ENCODE measurements around the gene CD226. TPM values are rescaled to one million over a fixed set of nuclear protein-coding genes. Genes with fewer than 3 reads are reported as not detected.

Gene CD226
- total and polyA plus RNA-seq, 10 of the 15 experiments (the other 5 are each of a cell fraction or from before 2014, with no cell fraction given) = 12.9 to 68.8 (median 47.3) TPM

GRCh38 chr18:69840001-69840400 lies 107.7 kb downstream of the CD226 start:
- no peak overlapping the region for H3K9ac ChIP-seq (ENCODE audit: control insufficient read depth, insufficient read depth, low read length)
- 66% methylated on average over 11 of the region's 11 CpGs for WGBS (ENCODE audit: insufficient coverage, insufficient replicate concordance, low lambda C conversion rate, missing lambda C conversion rate)
- no peaks in the 10 kb centered on the region for H3K79me2 ChIP-seq (ENCODE audit: control insufficient read depth, insufficient read depth, low read length)
- FAIRE-seq = no peak
- SMC1A ChIA-PET (ENCODE audit: uncharacterized antibody, unreplicated experiment) = interaction anchor here (0.6 to 1.9 kb wide), 5 partner anchors 9 to 918 kb away, joined by 3 to 7 read pairs (median 3); no protein-coding TSS in a partner anchor
- no peak for TF ChIP-seq TBL1XR1 (IDR thresholded peaks at IDR 0.05; ENCODE audit: low read depth, low read length)
- no peaks in the 10 kb centered on the region for H3K4me1 ChIP-seq (ENCODE audit: control insufficient read depth, insufficient read depth, low read length)
- H3K36me3 ChIP-seq (ENCODE audit: control insufficient read depth in 2 of 2, insufficient read depth in 2 of 2, low read length in 1 of 2) = no peaks in the 10 kb centered on the region
- no peak overlapping the region for H2AFZ ChIP-seq (ENCODE audit: control insufficient read depth, low read depth, low read length)
- POLR2A ChIA-PET = no interaction called here
- no peak overlapping the region for H3K4me2 ChIP-seq (ENCODE audit: control insufficient read depth, insufficient read depth)
- CTCF ChIA-PET = interaction anchor here (0.8 to 1.9 kb wide), 3 partner anchors 10 to 13 kb away, joined by 3 to 6 read pairs (median 4); no protein-coding TSS in a partner anchor
- no peaks in the 10 kb centered on the region for H3K9me3 ChIP-seq (replicated peaks; ENCODE audit: control insufficient read depth, insufficient read depth, low read length)
- in situ Hi-C loops (cut with MboI) = no loop called here
- BruUV-seq (replicated peaks) = no TSS peak
- H3K4me3 ChIP-seq = no peak overlapping the region
- H3K27me3 ChIP-seq (replicated peaks in 1 of 2; ENCODE audit: control insufficient read depth in 2 of 2, insufficient read depth in 2 of 2, low read length in 1 of 2) = no peaks in the 10 kb centered on the region
- no peak overlapping the region for H3K27ac ChIP-seq (ENCODE audit: control insufficient read depth, insufficient read depth)
- no peak for ATAC-seq
- no peak for DNase-seq (ENCODE audit: low read depth, low spot score)
- intact Hi-C loops (cut with micrococcal nuclease; ENCODE audit: unreplicated experiment) = no loop called here
- RAD21 ChIA-PET (ENCODE audit: unreplicated experiment) = no interaction called here
- no peaks in the 10 kb centered on the region for H4K20me1 ChIP-seq (ENCODE audit: control insufficient read depth, insufficient read depth)

DNA sequence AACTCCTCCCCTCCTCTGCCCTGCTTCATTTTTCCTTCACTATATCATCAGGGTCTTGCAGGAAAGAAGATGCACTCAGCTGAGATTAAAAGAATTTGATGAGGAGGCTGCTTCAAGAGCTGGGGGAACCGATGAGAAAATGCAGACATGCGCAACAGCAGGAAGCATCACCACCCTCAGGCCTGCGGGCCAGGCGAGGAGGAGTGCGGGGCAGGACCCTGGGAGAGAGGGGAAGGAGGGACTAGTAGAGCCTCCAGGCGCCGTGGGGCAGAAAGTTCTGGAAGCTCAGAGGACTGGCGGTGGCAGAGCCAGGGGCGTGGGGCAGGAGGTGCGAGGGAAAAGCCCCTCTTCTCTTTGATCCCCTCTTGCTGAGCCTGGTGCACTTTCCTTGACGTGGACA lies 108.2 kb downstream of the CD226 start:
- SMC1A ChIA-PET (ENCODE audit: uncharacterized antibody, unreplicated experiment) = interaction anchor here (0.6 to 1.9 kb wide), 5 partner anchors 14 to 917 kb away, joined by 3 to 7 read pairs (median 3); no protein-coding TSS in a partner anchor
- ATAC-seq (no peak), DNase-seq (ENCODE audit: low read depth, low spot score) (no peak), FAIRE-seq (no peak)
- in situ Hi-C loops (cut with MboI) = no loop called here
- Histone ChIP-seq H2AFZ (ENCODE audit: control insufficient read depth, low read depth, low read length) (no peak overlapping the region), H3K4me1 (ENCODE audit: control insufficient read depth, insufficient read depth, low read length) (no peaks in the 10 kb centered on the region), H3K36me3 (ENCODE audit: control insufficient read depth in 2 of 2, insufficient read depth in 2 of 2, low read length in 1 of 2) (no peaks in the 10 kb centered on the region), H3K9ac (ENCODE audit: control insufficient read depth, insufficient read depth, low read length) (no peak overlapping the region), H3K27ac (ENCODE audit: control insufficient read depth, insufficient read depth) (no peak overlapping the region), H3K4me3 (no peak overlapping the region), H3K9me3 (replicated peaks; ENCODE audit: control insufficient read depth, insufficient read depth, low read length) (no peaks in the 10 kb centered on the region), H3K4me2 (ENCODE audit: control insufficient read depth, insufficient read depth) (no peak overlapping the region), H3K27me3 (replicated peaks in 1 of 2; ENCODE audit: control insufficient read depth in 2 of 2, insufficient read depth in 2 of 2, low read length in 1 of 2) (no peaks in the 10 kb centered on the region), H3K79me2 (ENCODE audit: control insufficient read depth, insufficient read depth, low read length) (no peaks in the 10 kb centered on the region), H4K20me1 (ENCODE audit: control insufficient read depth, insufficient read depth) (no peaks in the 10 kb centered on the region)
- CTCF ChIA-PET = interaction anchor here (1.3 to 1.9 kb wide), 3 partner anchors 11 to 20 kb away, joined by 3 to 6 read pairs (median 3); no protein-coding TSS in a partner anchor
- BruUV-seq (replicated peaks) = no TSS peak
- WGBS (ENCODE audit: insufficient coverage, insufficient replicate concordance, low lambda C conversion rate, missing lambda C conversion rate) = 91% methylated on average over 11 of the region's 11 CpGs
- POLR2A ChIA-PET = no interaction called here
- TF ChIP-seq CREB1 (IDR thresholded peaks at IDR 0.05; ENCODE audit: low read depth) = no peak
- TF ChIP-seq, protein P1, sequence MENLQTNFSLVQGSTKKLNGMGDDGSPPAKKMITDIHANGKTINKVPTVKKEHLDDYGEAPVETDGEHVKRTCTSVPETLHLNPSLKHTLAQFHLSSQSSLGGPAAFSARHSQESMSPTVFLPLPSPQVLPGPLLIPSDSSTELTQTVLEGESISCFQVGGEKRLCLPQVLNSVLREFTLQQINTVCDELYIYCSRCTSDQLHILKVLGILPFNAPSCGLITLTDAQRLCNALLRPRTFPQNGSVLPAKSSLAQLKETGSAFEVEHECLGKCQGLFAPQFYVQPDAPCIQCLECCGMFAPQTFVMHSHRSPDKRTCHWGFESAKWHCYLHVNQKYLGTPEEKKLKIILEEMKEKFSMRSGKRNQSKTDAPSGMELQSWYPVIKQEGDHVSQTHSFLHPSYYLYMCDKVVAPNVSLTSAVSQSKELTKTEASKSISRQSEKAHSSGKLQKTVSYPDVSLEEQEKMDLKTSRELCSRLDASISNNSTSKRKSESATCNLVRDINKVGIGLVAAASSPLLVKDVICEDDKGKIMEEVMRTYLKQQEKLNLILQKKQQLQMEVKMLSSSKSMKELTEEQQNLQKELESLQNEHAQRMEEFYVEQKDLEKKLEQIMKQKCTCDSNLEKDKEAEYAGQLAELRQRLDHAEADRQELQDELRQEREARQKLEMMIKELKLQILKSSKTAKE (IDR thresholded peaks at IDR 0.05; ENCODE audit: low read depth, poor library complexity, severe bottlenecking) = no peak
- TF ChIP-seq, protein P2, sequence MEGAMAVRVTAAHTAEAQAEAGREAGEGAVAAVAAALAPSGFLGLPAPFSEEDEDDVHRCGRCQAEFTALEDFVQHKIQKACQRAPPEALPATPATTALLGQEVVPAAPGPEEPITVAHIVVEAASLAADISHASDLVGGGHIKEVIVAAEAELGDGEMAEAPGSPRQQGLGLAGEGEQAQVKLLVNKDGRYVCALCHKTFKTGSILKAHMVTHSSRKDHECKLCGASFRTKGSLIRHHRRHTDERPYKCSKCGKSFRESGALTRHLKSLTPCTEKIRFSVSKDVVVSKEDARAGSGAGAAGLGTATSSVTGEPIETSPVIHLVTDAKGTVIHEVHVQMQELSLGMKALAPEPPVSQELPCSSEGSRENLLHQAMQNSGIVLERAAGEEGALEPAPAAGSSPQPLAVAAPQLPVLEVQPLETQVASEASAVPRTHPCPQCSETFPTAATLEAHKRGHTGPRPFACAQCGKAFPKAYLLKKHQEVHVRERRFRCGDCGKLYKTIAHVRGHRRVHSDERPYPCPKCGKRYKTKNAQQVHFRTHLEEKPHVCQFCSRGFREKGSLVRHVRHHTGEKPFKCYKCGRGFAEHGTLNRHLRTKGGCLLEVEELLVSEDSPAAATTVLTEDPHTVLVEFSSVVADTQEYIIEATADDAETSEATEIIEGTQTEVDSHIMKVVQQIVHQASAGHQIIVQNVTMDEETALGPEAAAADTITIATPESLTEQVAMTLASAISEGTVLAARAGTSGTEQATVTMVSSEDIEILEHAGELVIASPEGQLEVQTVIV (IDR thresholded peaks at IDR 0.05; ENCODE audit: borderline replicate concordance, partially characterized antibody) = no peak
- TF ChIP-seq, protein P3, sequence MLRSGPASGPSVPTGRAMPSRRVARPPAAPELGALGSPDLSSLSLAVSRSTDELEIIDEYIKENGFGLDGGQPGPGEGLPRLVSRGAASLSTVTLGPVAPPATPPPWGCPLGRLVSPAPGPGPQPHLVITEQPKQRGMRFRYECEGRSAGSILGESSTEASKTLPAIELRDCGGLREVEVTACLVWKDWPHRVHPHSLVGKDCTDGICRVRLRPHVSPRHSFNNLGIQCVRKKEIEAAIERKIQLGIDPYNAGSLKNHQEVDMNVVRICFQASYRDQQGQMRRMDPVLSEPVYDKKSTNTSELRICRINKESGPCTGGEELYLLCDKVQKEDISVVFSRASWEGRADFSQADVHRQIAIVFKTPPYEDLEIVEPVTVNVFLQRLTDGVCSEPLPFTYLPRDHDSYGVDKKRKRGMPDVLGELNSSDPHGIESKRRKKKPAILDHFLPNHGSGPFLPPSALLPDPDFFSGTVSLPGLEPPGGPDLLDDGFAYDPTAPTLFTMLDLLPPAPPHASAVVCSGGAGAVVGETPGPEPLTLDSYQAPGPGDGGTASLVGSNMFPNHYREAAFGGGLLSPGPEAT (IDR thresholded peaks at IDR 0.05; ENCODE audit: low read depth) = no peak
- TF ChIP-seq, protein P4, sequence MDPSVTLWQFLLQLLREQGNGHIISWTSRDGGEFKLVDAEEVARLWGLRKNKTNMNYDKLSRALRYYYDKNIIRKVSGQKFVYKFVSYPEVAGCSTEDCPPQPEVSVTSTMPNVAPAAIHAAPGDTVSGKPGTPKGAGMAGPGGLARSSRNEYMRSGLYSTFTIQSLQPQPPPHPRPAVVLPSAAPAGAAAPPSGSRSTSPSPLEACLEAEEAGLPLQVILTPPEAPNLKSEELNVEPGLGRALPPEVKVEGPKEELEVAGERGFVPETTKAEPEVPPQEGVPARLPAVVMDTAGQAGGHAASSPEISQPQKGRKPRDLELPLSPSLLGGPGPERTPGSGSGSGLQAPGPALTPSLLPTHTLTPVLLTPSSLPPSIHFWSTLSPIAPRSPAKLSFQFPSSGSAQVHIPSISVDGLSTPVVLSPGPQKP (IDR thresholded peaks at IDR 0.05; ENCODE audit: low read depth, low read length) = no peak
- RAD21 ChIA-PET (ENCODE audit: unreplicated experiment) = no interaction called here
- intact Hi-C loops (cut with micrococcal nuclease; ENCODE audit: unreplicated experiment) = no loop called here
